Measurements from ENCODE around the gene DNAH10.

DNAH10 gene

DNA sequence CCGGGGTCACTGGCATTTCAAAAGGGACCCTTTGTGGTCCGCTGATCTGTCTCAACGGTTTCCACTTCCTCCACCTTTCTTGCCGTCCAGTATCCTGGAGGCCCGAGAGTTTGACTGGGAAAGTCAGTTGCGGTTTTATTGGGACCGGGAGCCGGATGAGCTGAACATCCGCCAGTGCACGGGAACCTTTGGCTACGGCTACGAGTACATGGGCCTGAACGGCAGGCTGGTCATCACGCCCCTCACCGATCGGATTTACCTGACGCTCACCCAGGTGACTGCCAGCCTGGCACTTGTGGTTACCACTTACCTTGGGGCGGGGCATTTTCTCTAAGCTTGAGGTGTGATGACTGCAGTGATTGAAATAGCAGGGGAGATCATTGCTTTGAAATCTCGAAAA, 83.8 kb downstream of the DNAH10 start:
- DNase-seq = no peak

DNA sequence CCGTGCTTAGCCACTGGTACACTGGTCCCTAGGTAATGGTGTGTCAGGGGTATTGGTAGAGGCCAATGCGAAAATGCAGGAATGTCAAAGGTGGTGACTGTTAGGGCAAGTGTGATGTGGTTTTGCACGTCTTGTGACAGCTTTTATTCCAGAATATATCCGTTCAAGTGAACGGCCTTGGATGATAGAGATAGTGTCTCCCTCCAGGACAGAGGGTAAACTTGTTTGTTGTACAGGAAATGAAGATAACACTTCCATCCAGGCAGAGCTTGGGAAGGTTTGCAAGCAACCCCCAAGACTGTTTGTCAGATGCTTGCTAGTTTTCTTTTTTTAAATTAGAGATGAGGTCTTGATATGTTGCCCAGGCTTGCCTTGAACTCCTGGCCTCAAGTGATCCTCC, 84.2 kb downstream of the DNAH10 start:
- DNase-seq = no peak

DNA sequence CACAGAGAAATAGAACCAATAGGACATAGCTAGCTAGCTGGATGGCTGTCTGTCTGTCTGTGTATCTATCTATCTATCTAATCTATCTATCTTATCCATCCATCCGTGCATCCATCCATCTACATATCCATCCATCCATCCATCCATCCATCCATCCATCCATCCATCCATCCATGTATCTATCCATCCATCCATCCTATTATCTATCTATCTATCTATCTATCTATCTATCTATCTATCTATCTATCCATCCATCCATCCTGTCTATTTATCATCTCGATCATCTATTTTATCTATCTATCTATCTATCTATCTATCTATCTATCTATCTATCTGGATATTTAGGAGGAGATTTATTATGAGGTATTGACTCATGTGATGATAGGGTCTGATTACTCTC, 84.9 kb downstream of the DNAH10 start:
- no peak for DNase-seq

DNA sequence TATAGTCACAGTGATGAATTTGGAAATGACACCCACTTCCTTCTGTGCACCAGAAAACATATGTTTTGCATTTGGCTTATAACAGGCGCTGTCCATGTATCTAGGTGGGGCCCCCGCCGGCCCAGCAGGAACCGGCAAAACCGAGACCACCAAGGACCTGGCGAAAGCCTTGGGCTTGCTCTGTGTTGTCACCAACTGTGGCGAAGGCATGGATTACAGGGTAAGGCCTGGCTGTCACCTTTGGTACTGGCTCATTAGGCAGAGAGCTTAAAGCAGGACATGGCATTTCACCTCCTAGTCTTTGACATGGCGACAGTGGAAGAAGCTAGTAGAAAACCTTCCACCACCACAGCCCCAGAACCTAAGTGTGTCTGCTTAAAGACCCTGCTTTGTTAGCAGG, 85.8 kb downstream of the DNAH10 start:
- no peak for DNase-seq

DNA sequence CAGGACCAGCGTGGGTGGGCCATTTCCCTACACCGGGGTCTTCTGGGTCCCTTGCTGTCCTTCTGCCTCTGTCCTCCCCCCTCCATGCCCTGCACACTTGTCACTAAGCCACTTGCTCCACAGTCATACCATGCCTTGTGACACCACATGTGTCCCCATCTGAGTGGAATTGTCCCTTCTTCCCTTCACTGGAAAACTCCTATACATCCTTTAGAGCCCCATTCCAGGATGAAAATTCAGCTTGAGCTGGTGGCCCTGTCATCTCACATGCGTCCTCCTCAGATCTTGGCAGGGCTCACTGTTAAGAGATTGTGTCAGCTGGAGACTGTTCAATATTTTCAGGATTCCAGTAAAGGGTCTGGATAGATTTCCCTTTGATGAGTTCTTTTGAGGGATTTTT, 87.4 kb downstream of the DNAH10 start:
- no peak for DNase-seq

DNA sequence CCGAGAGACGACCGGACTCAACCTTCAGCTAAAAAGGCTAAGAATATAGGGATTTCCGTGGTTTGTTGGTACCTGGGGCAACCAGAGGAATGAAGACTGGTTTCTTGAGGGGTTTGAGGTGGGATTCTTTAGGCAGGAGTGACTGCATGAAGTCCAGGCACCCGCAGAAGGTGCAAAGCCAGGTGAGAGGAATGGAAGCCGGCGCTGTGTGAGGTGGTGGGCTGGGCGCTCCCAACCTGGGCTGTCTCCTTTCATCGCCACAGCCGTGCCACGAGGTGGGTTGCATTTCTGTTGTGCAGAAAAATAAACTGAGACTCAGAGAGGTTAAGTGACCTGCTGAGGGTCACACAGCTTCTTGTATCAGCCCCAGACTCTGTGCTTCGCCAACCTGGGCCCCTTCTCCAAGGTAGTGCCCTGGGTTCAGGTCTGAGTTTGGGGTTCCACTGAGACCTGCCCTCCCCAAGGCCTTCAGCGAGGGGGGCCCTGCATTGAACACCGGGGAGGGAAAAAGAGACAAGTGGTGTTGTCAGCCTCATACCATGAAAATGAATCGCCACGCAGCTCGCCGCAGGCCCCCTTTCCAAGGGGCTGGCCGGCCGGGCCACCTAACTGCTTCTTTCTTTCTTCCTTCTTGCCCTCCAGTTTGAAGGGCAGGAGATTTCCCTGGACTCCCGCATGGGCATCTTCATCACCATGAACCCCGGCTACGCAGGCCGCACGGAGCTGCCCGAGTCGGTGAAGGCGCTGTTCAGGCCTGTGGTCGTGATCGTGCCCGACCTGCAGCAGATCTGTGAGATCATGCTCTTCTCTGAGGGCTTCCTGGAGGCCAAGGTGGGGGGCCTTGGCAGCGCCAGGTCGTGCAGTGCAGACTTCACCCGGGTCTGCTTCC, 88.4 kb downstream of the DNAH10 start:
- no peak for DNase-seq

DNA sequence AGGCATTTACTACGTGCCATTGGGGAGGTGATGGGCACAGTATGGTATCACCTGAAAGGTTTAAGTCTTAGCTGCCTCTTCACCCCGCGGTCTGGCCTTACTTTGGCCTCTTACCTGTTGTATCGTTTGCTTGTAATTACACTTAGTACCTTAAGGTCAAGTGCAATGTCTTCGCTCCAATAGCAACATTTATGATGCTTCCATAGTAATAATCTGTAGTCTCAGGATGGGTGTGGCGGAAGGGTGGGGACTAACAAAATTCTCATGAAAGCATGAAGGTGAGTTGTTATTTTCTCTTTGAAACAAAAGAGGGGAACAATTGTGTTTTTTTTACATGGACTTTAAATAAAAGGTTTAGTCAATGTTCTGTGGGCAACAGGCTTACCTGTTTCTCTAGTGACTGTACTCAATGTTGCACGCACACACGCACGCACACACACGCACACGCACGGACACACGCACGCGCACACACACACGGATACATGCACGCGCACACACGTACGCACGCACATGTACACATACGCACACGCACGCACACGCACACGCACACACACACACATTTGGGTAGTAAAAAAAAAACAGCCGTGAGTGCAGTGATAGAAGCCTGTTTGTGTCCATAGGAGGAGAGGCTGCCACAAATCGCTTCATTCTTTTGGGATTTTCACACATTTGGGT, 91.4 kb downstream of the DNAH10 start:
- DNase-seq = no peak

DNA sequence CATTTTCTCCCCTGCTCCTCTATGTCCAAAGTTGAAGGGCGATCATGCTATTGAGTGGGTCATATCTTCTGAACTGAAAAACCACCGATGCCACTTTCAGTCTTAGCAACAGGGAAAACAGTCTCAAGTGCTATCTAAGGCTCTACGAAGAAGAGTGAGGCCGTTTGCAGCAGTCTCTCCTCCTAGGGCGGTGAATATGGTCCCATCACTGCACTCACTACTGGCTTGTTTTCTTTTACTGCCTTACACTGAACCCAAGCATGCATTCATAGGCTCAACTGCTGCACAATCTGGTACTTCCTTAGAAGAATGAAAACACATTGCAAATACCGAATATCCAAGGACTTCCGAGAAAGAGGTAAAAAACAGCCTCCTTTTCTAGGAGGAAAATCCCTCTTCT, 92.1 kb downstream of the DNAH10 start:
- DNase-seq = no peak

DNA sequence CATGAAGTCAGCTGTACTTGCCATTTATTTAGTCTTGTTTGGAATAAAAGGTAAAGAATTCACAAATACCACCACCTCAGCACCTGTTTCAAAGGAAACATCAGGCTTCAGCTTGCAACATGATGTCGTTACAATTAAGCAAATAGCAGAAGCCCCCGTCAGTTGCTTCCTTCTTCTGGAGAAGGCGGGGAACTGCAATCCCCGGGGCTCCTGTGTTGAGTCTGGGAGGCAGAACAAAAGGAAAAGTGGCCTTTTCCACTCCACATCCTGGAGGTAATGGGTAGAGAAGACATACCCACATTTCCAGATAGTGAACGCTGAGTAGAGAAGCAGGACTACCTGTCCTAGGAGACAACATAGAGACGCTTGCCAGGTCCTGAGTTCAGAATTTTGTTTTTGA, 92.8 kb downstream of the DNAH10 start:
- no peak for DNase-seq

DNA sequence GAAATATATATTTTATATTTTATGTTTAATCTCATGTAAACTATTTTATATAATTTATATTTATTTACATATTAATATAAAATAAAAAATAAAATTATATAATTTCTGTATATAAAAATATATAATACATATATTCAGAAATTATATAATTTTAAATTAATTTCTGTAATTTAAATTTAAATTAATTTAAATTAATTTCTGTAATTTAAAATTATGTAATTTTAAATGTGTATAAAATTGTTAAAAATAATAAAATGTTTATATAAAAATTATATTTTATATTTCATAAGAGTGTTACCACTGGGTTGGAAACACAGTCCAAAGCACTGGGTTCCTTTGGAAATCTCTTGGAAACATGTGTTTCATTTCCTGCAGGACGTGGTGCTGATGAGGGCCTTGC, 94.6 kb downstream of the DNAH10 start:
- DNase-seq = no peak

DNA sequence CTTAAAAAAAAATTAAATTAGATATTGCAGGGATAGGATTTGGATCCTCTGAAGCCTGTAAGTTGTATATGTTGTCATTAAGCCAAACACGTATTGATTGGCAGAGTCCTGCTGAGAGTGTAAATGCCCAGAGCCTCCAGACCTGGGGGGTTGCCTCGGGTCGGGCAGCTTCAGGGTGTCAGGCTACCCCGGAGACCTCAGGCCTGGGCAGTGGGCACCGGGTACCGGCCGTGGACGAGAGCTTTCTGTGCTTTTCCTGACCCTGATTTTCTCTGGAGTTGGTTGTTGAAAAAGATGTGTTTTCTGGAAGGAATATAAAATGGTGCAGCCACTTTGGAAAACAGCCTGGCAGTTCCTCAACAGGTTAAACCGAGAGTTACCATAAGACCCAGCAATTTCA, 96.1 kb downstream of the DNAH10 start:
- DNase-seq = no peak

DNA sequence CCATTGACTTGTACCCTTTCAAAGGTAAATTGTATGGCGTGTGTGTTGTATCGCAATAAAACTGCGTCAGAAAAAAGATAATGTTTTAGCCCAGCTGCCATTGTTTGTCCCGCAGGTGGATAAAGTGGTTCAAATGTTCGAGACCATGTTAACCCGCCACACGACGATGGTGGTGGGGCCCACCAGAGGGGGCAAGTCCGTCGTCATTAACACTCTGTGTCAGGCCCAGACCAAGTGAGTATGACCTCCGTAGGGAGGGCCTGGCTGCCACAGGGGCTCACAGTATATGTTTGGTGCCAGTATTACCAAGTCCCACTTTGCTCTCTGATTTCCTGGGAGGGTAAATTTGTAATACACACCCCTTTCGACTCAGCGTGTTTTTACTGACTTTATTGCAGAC, 96.9 kb downstream of the DNAH10 start:
- DNase-seq = no peak

DNA sequence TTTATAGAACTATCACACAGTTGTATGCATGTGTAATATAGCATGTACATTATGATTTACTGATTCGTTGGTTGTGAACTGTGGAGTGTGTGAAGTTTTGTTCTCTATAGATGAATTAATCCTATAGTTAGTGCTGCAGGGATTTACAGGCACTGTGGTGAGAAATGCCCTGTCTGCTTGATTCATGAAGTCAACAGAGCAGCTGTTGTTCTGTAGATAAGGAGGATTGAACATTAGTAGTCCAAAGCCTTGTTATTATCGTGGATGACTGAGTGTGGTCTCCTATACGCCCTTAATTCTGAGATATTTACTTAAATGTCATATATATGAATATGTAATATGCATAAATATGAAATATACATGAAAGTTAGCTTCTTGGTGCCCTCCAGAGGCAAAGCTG, 98.3 kb downstream of the DNAH10 start:
- no peak for DNase-seq

DNA sequence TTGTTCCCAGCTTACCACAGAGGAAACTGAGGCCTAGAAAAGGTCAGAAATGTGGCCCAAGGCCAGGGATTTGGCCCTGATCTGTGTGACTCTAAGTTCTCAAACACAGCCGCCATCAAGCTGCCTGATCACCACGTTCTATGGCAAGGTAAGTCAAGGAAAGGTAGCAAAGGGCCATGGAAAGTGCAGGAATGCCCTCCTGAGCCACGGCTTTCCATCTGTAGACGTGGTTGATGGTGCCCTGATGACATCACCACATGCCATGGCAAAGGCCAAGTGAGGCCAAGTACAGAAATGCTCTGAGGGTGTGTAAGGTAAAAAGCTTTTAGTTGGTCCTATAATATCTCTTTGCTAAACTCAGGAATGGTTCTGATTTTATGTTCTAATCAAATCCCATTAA, 99.3 kb downstream of the DNAH10 start:
- DNase-seq = no peak

DNA sequence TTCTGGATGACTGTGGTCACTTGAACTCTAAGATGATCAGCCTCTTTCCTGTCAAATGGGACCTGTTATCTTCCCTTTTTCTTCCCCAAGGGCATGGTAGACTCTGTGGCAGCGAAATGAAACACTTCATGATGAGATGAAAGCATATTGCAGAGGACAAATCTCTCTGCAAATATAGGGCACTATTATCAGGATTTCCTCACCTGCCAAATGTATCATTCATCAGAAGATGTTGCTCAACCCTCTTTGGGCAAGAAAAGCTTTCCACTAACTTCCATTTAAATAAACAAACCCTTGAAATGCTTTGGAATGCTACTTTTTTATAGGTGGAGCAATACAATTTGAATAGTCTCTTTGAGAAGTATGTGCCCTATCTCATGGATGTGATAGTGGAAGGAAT, 105.0 kb downstream of the DNAH10 start:
- DNase-seq = no peak

DNA sequence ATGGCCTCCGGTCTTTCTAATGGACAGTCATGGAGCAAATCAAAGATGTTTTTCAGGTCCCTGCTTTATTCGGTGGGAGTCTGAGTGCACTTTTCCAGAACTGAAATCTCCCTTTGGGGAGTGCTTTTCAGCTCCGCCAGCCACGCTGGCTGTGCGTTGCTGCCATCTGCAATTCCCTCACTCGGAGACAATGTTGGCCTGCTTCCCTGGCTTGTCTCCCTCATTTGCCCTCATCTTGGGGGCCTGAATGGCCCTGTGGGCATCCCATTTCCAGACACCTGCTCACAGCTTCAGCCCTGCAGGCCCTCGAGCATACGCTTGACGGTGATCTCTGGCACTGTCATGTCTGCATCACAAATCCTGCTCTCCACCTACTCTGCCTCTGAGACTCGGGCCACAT, 106.7 kb downstream of the DNAH10 start:
- no peak for DNase-seq

DNA sequence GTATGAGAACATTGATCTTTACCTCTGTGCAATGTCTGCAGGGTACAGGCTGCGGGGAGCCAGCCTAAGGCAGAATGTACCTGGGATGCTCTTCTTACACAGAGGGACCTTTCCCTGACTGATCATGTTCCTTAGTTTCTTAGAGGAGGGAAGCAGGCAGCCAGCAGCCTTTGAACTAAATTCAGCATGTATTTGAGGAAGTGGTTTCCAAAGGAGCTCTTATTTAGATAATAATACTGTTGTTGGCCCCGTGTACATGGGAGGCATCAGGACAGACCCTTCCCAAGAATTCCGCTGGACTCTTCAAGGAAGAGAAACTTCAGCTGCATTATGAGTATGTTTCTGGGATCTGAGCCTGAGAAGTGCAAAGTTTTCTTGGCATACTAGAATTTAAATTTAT, 111.7 kb downstream of the DNAH10 start:
- no peak for DNase-seq

DNA sequence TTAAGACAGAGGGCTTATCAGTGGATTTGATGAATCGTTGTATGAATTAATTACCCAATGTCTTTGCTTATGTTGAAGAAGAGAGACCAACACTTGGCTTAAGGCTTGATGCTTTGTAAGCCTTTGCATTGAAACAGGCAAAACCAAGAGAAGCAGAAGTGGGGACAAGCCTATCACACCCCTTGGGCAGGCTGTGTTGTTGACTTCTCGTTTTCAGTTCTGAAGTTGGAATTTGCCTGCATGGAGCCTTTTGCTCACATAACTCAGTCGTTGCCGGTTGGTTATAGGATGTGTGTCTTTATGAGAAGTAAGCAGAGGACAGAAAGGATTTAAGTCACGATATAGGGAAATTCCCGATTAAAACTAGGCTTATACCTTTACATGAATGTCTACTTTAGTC, 115.9 kb downstream of the DNAH10 start:
- DNase-seq = no peak

DNA sequence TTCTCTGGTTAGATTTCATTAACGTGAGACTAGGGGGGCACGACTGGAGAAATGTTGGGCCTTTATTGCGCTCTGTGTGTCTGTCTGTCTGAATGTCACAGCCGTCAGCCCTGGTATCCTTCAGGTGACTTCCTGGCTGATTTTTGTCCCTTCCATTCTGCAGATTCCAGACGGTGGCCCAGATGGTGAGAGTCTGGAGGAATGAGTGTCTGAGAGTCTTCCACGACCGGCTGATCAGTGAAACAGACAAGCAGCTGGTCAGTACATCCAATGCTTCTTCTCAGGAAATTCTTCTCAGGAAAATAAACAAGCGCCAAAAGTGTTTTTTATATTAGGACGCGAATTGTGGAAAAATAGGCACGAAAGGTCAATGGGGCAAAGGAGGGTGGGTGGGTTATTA, 117.0 kb downstream of the DNAH10 start:
- DNase-seq = no peak

DNA sequence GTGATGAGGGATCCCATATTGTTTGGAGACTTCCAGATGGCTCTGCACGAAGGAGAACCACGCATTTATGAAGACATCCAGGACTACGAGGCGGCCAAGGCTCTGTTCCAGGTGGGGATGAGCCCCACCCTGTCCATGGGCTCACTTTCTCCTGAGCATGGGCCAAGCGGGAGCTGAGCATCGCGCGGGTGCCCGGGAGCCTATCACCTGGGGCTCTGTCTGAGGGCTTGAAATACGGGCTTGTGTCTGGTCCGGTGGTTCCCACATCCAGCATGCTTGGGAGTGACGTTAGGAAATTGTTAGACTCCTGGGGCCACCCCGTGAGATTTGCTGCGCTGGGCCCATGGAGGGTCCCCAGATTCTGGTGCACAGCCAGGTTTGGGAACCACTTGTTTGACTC, 117.6 kb downstream of the DNAH10 start:
- DNase-seq = no peak

DNA sequence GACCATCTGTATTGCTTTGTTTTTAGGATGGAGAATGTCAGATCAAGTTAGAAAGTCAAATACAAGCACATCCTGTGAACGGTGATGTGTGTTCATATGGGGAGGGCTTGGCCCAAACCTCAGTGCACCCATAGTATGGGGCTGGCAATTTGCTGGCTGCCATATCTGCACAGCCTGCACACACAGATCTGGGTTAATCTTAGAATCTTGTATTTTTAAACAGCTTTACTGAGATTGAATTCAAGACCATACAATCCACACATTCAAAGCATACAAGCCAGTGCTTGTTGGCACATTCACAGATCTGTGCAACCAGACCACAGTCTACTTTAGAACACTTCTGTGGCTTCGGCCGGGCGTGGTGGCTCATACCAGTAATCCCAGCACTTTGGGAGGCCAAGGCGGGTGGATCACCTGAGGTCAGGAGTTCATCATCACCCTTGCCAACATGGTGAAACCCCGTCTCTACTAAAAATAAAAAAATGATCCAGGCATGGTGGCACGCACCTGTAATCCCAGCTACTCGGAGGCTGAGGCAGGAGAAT, 120.1 kb downstream of the DNAH10 start:
- no peak for DNase-seq

DNA sequence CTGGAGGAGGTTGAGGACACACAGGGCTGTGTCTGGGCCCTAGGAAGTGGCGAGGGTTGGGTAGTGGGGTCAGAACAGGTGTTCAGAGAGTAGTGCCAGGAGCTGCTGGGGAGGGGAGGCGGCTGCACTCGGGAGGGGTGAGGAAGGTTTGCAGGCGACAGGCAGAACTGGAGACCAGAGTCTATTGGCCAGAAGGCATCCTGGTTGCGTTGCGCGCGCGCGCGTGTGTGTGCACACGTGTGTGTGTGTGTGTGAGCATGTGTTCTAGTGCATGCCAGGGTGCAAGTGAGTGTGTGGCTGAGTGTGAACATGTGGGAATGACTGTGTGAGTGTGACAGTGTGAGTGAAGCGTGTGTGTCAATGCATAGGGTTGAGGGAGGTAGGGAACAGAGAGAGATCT, 124.2 kb downstream of the DNAH10 start:
- DNase-seq = no peak

DNA sequence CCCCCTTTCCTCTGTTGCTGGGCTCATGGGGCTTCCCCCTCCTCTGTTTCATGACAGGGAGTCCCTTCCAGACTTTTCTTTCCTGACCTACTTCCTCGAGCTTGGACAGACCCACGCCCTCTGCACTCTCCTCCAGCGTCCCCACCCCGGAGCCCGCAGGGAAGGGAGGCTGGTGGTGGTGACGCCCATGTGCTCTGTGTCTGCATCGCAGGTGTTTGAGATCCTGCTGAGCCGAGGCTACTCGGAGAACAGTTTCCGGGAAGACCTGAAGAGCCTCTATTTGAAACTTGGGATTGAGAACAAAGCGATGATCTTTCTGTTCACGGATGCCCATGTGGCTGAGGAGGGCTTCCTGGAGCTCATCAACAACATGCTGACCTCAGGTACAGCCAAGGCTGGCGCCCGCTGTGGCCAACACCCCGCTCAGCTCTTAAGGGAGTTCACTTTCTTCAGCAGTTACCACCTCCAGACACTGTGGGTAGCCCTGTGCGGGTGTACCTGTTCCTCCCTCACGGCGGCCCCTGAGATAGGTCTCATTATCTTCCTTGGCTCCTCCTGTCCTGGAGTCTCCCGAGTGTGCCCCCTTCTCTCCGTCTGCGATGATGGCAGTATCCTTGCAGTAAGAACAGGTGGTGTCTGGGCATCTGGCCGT, 125.0 kb downstream of the DNAH10 start:
- DNase-seq = no peak

DNA sequence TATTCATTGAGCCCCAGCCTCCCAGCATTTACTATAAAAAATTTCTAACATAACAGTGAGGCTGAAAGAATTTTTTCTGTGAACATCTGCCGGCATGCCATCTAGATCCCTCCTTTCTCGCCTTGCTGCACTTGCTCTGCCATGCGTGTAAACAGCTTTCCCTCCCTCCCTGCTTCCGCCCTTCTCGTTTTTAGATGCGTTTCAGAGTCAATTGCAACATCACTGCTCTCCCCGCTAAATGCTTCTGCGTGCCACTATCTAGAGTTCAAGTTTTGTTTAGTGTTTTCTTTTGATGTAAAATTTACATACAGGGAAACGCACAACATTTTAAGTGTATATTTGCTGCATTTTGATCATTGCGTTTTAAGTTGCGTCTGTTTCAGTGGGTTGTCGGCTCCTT, 126.9 kb downstream of the DNAH10 start:
- no peak for DNase-seq
